ENCODE data around the gene IVL.

Gene IVL

DNA sequence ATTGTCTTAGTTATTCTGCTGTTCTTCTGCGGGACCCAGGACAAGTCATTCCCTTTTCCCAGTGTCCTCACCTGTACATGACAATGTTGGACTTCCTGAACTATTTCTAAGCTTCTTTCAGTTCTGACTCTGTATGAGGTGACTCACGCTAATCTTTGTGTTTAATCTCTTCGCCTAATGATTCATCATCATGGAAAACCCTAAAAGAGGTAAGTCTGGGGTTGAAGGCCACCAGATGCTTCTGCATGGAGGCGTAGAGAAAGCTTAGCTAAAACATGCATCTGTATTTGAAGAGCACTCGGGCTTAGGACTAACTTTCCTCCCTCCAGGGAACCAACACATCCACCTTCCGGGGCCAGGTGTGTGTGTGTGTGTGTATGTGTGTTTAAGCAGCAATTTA lies 46.1 kb downstream of the IVL start:
- Histone ChIP-seq H3K79me2 (ENCODE audit: insufficient read depth, low read length) (no peaks in the 10 kb centered on the region), H3K27me3 (ENCODE audit: low read length) (no peaks in the 10 kb centered on the region), H3K4me3 (ENCODE audit: insufficient read depth, low read length, poor library complexity, severe bottlenecking) (no peak overlapping the region), H4K20me1 (ENCODE audit: low read depth, low read length) (no peaks in the 10 kb centered on the region), H3K27ac (ENCODE audit: low read depth, low read length) (no peak overlapping the region), H3K9ac (ENCODE audit: low read length) (no peak overlapping the region), H3K9me3 (ENCODE audit: insufficient read depth, low read length) (no peaks in the 10 kb centered on the region), H3K36me3 (ENCODE audit: low read length) (no peaks in the 10 kb centered on the region), H2AFZ (ENCODE audit: low read depth, low read length, severe bottlenecking) (no peak overlapping the region), H3K9me2 (replicated peaks; ENCODE audit: insufficient read depth, low read length) (no peaks in the 10 kb centered on the region), H3F3A (ENCODE audit: insufficient read depth) (no peaks in the 10 kb centered on the region), H3K4me2 (ENCODE audit: low read depth, low read length, poor library complexity, severe bottlenecking) (no peak overlapping the region)
- TF ChIP-seq, protein P1, sequence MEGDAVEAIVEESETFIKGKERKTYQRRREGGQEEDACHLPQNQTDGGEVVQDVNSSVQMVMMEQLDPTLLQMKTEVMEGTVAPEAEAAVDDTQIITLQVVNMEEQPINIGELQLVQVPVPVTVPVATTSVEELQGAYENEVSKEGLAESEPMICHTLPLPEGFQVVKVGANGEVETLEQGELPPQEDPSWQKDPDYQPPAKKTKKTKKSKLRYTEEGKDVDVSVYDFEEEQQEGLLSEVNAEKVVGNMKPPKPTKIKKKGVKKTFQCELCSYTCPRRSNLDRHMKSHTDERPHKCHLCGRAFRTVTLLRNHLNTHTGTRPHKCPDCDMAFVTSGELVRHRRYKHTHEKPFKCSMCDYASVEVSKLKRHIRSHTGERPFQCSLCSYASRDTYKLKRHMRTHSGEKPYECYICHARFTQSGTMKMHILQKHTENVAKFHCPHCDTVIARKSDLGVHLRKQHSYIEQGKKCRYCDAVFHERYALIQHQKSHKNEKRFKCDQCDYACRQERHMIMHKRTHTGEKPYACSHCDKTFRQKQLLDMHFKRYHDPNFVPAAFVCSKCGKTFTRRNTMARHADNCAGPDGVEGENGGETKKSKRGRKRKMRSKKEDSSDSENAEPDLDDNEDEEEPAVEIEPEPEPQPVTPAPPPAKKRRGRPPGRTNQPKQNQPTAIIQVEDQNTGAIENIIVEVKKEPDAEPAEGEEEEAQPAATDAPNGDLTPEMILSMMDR (IDR thresholded peaks at IDR 0.05; ENCODE audit: insufficient read depth, low read length, poor library complexity, severe bottlenecking) = no peak
- no peak for TF ChIP-seq EZH2phosphoT487 (conservative IDR thresholded peaks at IDR 0.05; ENCODE audit: low read length)

DNA sequence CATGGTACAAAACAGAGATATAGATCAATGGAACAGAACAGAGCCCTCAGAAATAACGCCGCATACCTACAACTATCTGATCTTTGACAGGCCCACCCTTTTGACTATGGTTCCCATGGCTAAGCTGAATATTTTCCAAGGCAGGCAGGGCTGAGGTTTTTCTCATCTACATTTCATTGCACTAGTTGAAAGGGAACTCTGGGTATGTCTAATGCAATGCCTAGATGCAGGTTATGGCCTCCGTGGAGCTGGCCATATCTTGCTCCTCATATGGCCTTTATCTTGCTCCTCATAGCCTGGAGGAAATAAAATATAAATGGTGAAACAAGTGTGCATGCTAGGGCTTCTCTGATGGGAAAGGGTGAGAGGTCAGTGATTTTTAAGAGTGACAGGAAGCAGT lies 49.2 kb downstream of the IVL start:
- Histone ChIP-seq H3K9ac (ENCODE audit: low read length) (no peak overlapping the region), H4K20me1 (ENCODE audit: low read depth, low read length) (no peaks in the 10 kb centered on the region), H2AFZ (ENCODE audit: low read depth, low read length, severe bottlenecking) (no peak overlapping the region), H3K9me2 (replicated peaks; ENCODE audit: insufficient read depth, low read length) (no peaks in the 10 kb centered on the region), H3K27ac (ENCODE audit: low read depth, low read length) (no peak overlapping the region), H3K4me2 (ENCODE audit: low read depth, low read length, poor library complexity, severe bottlenecking) (no peak overlapping the region), H3K27me3 (ENCODE audit: low read length) (no peaks in the 10 kb centered on the region), H3K36me3 (ENCODE audit: low read length) (no peaks in the 10 kb centered on the region), H3K9me3 (ENCODE audit: insufficient read depth, low read length) (no peaks in the 10 kb centered on the region), H3F3A (ENCODE audit: insufficient read depth) (no peaks in the 10 kb centered on the region), H3K79me2 (ENCODE audit: insufficient read depth, low read length) (no peaks in the 10 kb centered on the region), H3K4me3 (ENCODE audit: insufficient read depth, low read length, poor library complexity, severe bottlenecking) (no peak overlapping the region)
- TF ChIP-seq, protein P1 (IDR thresholded peaks at IDR 0.05; ENCODE audit: insufficient read depth, low read length, poor library complexity, severe bottlenecking) = no peak
- TF ChIP-seq EZH2phosphoT487 (conservative IDR thresholded peaks at IDR 0.05; ENCODE audit: low read length) = no peak

DNA sequence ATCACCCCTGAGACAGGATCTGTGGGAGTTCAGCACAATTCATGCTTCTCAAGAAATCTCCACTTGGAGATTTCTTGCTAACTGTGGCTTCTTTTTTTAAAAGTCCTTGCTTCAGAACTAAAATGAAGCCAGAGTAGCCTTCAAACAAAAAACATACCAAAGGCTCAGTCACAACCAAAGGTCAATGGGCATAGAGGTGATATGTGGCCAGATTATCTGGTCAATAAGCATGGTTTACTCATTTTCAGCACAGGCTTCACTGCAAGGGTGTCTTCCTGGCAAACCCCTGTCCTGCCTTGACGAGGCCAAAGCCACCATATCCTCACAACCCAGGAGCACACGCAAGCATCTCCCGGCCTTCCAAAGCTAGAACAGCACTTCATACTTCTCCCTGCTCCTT lies 50.9 kb downstream of the IVL start:
- Histone ChIP-seq H4K20me1 (ENCODE audit: low read depth, low read length) (no peaks in the 10 kb centered on the region), H3K79me2 (ENCODE audit: insufficient read depth, low read length) (no peaks in the 10 kb centered on the region), H2AFZ (ENCODE audit: low read depth, low read length, severe bottlenecking) (no peak overlapping the region), H3K9ac (ENCODE audit: low read length) (no peak overlapping the region), H3K27ac (ENCODE audit: low read depth, low read length) (no peak overlapping the region), H3K4me3 (ENCODE audit: insufficient read depth, low read length, poor library complexity, severe bottlenecking) (no peak overlapping the region), H3K9me2 (replicated peaks; ENCODE audit: insufficient read depth, low read length) (no peaks in the 10 kb centered on the region), H3F3A (ENCODE audit: insufficient read depth) (no peaks in the 10 kb centered on the region), H3K36me3 (ENCODE audit: low read length) (no peaks in the 10 kb centered on the region), H3K4me2 (ENCODE audit: low read depth, low read length, poor library complexity, severe bottlenecking) (no peak overlapping the region), H3K9me3 (ENCODE audit: insufficient read depth, low read length) (no peaks in the 10 kb centered on the region), H3K27me3 (ENCODE audit: low read length) (no peaks in the 10 kb centered on the region)
- no peak for TF ChIP-seq EZH2phosphoT487 (conservative IDR thresholded peaks at IDR 0.05; ENCODE audit: low read length)
- TF ChIP-seq, protein P1 (IDR thresholded peaks at IDR 0.05; ENCODE audit: insufficient read depth, low read length, poor library complexity, severe bottlenecking) = no peak

All from SU-DHL-6 (cell line).